ENCODE results near the gene PCYT2.

- TF ChIP-seq POLR2AphosphoS5 (IDR thresholded peaks at IDR 0.05) (no peak), CTCF (IDR thresholded peaks at IDR 0.05) (no peak), EP300 (IDR thresholded peaks at IDR 0.05) (no peak)
Measured at GRCh38 chr17:81958633-81959342, 47.6 kb upstream of the PCYT2 start.

Measured in esophagus muscularis mucosa (tissue), 4 donors.